SK-N-SH treated with all-trans-retinoic acid at 6 μM for 48 hours (cell line): ENCODE data around the gene SPEN.

Source experiments
- CSDC2 ChIP-seq: fragments of 250-450 bp; sonication (Bioruptor Pico); IDR thresholded peaks from 2 replicates; pipeline ENCODE4 v1.5.0; 2020; ENCODE audit warnings: mild to moderate bottlenecking, moderate library complexity
- ESRRG ChIP-seq: fragments of 250-450 bp; sonication (Bioruptor Pico); IDR thresholded peaks from 2 replicates; pipeline ENCODE4 v1.6.1; 2021; ENCODE audit warnings: mild to moderate bottlenecking
- OSR1 ChIP-seq: fragments of 250-450 bp; sonication (Bioruptor Pico); IDR thresholded peaks from 2 replicates; pipeline ENCODE4 v1.8.0; 2022; ENCODE audit warnings: moderate library complexity, mild to moderate bottlenecking, inconsistent platforms
- PATZ1 ChIP-seq: fragments of 250-450 bp; sonication (Bioruptor Pico); IDR thresholded peaks from 2 replicates; pipeline ENCODE4 v1.8.0; 2020; ENCODE audit warnings: mild to moderate bottlenecking, moderate library complexity, borderline replicate concordance
- POU6F1 ChIP-seq: fragments of 250-450 bp; sonication (Bioruptor Pico); IDR thresholded peaks from 2 replicates; pipeline ENCODE4 v1.8.0; 2021; ENCODE audit warnings: low read depth, mild to moderate bottlenecking, moderate library complexity, borderline replicate concordance
- TSHZ2 ChIP-seq: fragments of 250-450 bp; sonication (Bioruptor Pico); IDR thresholded peaks from 2 replicates; pipeline ENCODE4 v1.5.0; 2020; ENCODE audit warnings: mild to moderate bottlenecking, moderate library complexity
- ZNF565 ChIP-seq: fragments of 450-650 bp; formaldehyde crosslinking; conservative IDR thresholded peaks from 2 replicates; pipeline ENCODE4 v1.5.0; 2020; ENCODE audit warnings: low read depth, mild to moderate bottlenecking, moderate library complexity
- ZNF70 ChIP-seq: fragments of 450-650 bp; formaldehyde crosslinking; IDR thresholded peaks from 2 replicates; pipeline ENCODE4 v1.5.0; 2020; ENCODE audit warnings: mild to moderate bottlenecking, moderate library complexity
- TF ChIP-seq, protein P1 (sequence below): fragments of 250-450 bp; sonication (Bioruptor Pico); IDR thresholded peaks from 2 replicates; pipeline ENCODE4 v1.5.1; 2020; ENCODE audit warnings: low read depth, mild to moderate bottlenecking, moderate library complexity

DNA sequence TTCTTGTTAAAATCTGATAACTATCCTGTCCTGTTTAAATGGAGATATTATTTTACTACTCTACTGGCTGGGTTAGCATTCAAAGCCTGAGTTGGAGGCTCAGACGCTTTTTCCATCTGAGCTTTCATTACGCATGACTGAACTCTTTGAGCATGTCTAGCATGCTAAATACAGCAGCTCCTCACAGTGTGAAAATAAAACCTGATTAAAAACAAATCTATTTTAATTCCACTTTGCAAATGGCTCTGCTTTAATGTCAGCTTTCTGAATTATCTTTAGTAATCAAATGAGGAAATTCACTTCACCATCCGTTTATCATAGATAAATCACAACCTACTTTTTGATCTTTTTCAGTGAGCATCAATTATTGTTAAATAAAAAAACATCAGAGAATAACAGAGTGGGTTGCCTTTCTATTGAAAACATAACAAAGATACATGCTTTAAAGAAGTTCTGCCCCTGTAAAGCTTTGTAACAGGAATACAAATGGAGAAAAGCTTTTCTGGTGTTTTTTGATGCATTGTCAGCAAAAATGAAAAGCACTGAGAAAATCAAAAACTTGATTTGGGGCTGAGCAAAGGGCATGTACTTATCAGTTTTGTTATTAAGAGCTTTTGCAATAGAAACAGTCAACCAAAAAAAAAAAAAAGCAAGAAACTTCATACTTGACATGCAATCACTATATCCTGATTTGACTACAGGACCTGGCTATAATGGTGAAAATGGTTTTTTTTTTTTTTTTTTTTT lies 3.5 kb upstream of the SPEN start:
- no peak for TF ChIP-seq ZNF565 (CRISPR knock-in tag)
- no peak for TF ChIP-seq PATZ1
- no peak for TF ChIP-seq ESRRG (CRISPR knock-in tag)
- no peak for TF ChIP-seq ZNF70
- TF ChIP-seq, protein P1, sequence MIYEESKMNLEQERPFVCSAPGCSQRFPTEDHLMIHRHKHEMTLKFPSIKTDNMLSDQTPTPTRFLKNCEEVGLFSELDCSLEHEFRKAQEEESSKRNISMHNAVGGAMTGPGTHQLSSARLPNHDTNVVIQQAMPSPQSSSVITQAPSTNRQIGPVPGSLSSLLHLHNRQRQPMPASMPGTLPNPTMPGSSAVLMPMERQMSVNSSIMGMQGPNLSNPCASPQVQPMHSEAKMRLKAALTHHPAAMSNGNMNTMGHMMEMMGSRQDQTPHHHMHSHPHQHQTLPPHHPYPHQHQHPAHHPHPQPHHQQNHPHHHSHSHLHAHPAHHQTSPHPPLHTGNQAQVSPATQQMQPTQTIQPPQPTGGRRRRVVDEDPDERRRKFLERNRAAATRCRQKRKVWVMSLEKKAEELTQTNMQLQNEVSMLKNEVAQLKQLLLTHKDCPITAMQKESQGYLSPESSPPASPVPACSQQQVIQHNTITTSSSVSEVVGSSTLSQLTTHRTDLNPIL = no peak
- no peak for TF ChIP-seq CSDC2 (CRISPR knock-in tag)
- no peak for TF ChIP-seq TSHZ2 (CRISPR knock-in tag)
- TF ChIP-seq POU6F1 = no peak
- no peak for TF ChIP-seq OSR1 (CRISPR knock-in tag)
